LNCAP (cell line): ENCODE data around the gene LRTM2.

Experiments
- TF ChIP-seq, protein P1 (sequence below): fragments of 450-650 bp; IDR thresholded peaks from 2 replicates; pipeline ENCODE4 v1.5.1; 2017; ENCODE audit warnings: mild to moderate bottlenecking

LRTM2 gene

GRCh38 chr12:1872001-1872400 is 51.6 kb downstream of the LRTM2 start:
- TF ChIP-seq, protein P1, sequence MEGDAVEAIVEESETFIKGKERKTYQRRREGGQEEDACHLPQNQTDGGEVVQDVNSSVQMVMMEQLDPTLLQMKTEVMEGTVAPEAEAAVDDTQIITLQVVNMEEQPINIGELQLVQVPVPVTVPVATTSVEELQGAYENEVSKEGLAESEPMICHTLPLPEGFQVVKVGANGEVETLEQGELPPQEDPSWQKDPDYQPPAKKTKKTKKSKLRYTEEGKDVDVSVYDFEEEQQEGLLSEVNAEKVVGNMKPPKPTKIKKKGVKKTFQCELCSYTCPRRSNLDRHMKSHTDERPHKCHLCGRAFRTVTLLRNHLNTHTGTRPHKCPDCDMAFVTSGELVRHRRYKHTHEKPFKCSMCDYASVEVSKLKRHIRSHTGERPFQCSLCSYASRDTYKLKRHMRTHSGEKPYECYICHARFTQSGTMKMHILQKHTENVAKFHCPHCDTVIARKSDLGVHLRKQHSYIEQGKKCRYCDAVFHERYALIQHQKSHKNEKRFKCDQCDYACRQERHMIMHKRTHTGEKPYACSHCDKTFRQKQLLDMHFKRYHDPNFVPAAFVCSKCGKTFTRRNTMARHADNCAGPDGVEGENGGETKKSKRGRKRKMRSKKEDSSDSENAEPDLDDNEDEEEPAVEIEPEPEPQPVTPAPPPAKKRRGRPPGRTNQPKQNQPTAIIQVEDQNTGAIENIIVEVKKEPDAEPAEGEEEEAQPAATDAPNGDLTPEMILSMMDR = no peak

DNA sequence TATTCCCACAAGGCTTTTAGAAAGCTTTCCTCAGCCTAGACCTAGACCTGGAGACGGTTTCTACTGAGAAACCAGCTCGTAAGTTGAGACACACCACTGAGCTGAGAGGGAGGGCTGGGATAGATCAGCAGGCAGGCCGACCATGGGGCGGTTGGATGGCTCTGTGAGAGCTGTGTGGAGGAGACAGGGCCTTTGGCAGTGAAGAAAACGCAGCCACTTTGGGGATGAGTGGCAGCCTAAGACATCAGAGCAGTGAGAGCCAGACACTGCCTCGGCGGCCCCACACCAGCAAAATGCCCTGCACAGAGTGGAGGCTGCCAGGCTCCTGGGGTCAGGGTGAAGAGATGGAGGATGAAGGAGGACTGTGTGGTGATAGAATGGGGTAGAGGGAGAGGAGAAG is 52.1 kb downstream of the LRTM2 start:
- TF ChIP-seq, protein P1 = no peak

GRCh38 chr12:1873531-1874510 is 53.5 kb downstream of the LRTM2 start:
- TF ChIP-seq, protein P1 = no peak

- TF ChIP-seq, protein P1 = no peak
These were observed 55.2 kb downstream of the LRTM2 start for GRCh38 chr12:1875608-1876007.

- TF ChIP-seq, protein P1 = no peak
These were observed 55.7 kb downstream of the LRTM2 start for GRCh38 chr12:1876086-1876485.

DNA sequence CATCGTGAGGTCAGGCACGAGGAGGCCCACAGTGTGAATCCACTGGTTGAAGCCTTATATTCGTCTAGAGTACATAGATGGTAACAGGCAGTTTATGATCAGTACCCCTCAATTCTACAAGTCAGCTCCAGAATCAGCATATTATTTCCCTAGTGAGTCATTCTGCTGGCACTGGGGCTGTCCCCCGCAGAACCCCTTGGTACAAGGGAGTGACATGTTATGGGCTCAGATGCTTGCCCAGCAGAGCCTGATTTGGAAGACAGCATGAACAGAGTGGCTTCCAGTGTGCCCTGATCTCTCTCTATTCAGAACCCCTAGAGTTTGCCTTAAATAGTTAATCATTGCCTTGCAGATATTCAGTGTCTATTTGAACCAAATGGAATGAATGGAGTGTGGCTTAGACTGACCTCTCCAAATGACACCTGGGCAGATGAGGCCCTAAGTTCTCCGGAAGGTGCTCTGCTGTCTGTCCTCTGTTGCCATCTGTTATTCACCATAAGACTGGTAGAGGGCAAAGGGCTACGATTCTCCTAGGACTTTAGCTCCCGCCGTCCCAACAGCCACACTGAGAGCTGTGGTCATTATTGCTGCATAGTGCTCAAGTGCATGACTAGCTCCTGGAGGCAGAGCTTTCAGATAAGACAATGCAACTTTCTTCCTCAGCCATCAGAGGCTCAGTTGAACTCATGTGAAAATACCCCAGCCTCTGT is 57.0 kb downstream of the LRTM2 start:
- TF ChIP-seq, protein P1 = no peak

DNA sequence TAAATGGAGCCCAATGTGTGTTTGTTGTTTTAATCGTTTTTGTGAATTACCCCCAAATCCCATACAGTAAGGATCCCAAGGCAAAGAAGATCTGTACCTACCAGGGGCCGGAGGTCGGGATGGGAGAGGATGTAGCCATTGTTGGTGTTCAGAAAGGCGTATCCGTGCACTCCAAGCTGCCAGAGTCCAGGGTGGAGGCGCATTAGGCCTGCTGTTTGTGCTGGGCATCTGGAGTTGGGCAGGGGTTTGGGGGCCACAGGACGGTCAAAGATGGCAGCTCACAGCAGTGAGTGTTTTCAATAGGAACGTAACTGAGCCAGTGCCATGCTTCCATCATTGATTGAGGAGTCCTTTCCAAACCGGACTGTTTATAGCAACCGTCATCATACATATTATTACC is 57.8 kb downstream of the LRTM2 start:
- TF ChIP-seq, protein P1 = no peak
